Hematopoietic multipotent progenitor cell treated with erythropoietin and hydrocortisone succinate and interleukin-3 and kit ligand, for 6 days (in vitro differentiated cells): ENCODE measurements around the gene ADAMTSL4.
"Not testable (repeated sequence)": the region's sequence is repeated elsewhere in the genome, so short reads cannot be mapped to it uniquely, and the experiment has no call there.

Source experiments
- DNase-seq: peaks from one replicate; pipeline ENCODE4 v3.0.0-alpha.2; 2015

Gene ADAMTSL4

GRCh38 chr1:150555971-150556865 is 7.0 kb downstream of the ADAMTSL4 start:
- no peak for DNase-seq

- DNase-seq: no peak
These were observed 7.9 kb downstream of the ADAMTSL4 start for GRCh38 chr1:150557065-150557600.

- no peak for DNase-seq
These were observed 8.6 kb downstream of the ADAMTSL4 start for GRCh38 chr1:150557813-150558212.

- no peak for DNase-seq
These were observed 9.1 kb downstream of the ADAMTSL4 start for GRCh38 chr1:150558303-150558704.

- DNase-seq: no peak
These were observed 9.8 kb downstream of the ADAMTSL4 start for GRCh38 chr1:150558761-150559655.

- no peak for DNase-seq
These were observed 10.4 kb downstream of the ADAMTSL4 start for GRCh38 chr1:150559656-150560010.

- peak; percentile 89 for DNase-seq
These were observed 10.8 kb downstream of the ADAMTSL4 start for GRCh38 chr1:150560011-150560438.

GRCh38 chr1:150560576-150561253 is 11.5 kb downstream of the ADAMTSL4 start:
- DNase-seq: peak; percentile 95

- peak; percentile 84 for DNase-seq
These were observed 12.2 kb downstream of the ADAMTSL4 start for GRCh38 chr1:150561254-150561973.

GRCh38 chr1:150561974-150562445 is 12.8 kb downstream of the ADAMTSL4 start:
- peak; percentile 96 for DNase-seq

- peak; percentile 72 for DNase-seq
These were observed 13.5 kb downstream of the ADAMTSL4 start for GRCh38 chr1:150562446-150563339.

- DNase-seq: peak; percentile 86
These were observed 14.3 kb downstream of the ADAMTSL4 start for GRCh38 chr1:150563340-150564038.

GRCh38 chr1:150564051-150564991 is 15.1 kb downstream of the ADAMTSL4 start:
- DNase-seq: peak; percentile 44

- not testable (repeated sequence) for DNase-seq
These were observed 16.2 kb downstream of the ADAMTSL4 start for GRCh38 chr1:150565240-150565991.

- no peak for DNase-seq
These were observed 17.6 kb downstream of the ADAMTSL4 start for GRCh38 chr1:150566589-150567340.

GRCh38 chr1:150567341-150567716 is 18.1 kb downstream of the ADAMTSL4 start:
- peak; percentile 66 for DNase-seq
